GM19099 (cell line): ENCODE data around the gene MTMR3.

Experiments
- POLR2A ChIP-seq: IDR thresholded peaks from 3 replicates; pipeline ENCODE4 v1.6.1; 2011; ENCODE audit warnings: low read depth; ENCODE audit not compliant: insufficient read length; ENCODE audit errors: extremely low read depth

The MTMR3 gene

DNA sequence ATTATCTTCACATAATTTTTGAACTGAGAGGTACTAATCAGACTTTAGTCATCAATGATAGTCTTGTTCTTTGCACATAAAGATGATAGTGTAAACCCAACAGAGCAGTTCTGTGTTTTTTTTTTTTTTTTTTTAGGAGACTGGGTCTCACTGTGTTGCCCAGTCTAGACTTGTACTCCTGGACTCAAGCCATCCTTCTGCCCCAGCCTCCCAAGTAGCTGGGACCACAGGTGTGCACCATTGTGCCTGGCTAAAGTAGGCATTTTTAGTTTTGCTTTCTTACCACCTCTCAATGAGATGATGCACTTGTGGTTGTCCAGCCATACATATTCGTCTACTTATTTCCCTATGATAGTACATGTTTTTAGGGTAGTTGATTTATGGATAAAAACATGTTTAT lies 50.6 kb downstream of the MTMR3 start:
- no peak for TF ChIP-seq POLR2A

DNA sequence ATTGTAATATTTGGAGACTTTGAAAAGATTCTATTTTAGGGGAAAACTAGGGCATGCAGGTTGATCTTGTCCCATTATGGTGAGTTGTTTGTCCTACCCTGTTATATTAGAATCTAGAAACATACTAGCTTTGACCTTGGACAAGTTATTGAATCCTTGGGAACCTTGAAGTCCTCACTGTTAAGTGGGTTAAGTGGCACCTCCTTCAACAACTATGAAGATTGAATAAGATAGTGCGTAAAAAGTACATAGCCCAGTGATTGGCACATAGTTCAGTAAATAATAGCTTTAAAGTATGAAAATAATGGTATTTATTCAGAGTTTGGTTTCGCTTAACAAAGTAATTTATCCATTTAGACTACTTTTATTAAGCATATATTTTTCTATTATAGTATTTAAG lies 51.6 kb downstream of the MTMR3 start:
- no peak for TF ChIP-seq POLR2A

DNA sequence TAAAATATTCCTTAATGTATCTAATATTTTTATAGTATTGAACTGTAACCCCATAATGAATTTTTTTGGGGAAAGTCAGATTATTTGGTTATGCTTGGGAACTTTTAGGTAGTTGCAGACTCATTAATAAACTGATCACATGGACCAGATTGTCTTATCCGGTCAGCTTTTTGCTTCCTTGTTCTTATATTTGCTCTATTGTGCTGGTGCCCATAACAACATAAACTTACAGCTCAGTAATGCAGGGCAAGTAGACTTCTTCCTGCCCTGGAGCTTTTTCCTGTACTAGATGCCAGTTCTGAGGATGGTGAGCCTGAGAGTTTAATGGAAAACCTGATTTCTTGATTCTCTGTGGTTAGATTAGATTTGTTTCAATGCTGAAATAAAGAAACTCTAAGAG lies 53.2 kb downstream of the MTMR3 start:
- TF ChIP-seq POLR2A, result no peak

DNA sequence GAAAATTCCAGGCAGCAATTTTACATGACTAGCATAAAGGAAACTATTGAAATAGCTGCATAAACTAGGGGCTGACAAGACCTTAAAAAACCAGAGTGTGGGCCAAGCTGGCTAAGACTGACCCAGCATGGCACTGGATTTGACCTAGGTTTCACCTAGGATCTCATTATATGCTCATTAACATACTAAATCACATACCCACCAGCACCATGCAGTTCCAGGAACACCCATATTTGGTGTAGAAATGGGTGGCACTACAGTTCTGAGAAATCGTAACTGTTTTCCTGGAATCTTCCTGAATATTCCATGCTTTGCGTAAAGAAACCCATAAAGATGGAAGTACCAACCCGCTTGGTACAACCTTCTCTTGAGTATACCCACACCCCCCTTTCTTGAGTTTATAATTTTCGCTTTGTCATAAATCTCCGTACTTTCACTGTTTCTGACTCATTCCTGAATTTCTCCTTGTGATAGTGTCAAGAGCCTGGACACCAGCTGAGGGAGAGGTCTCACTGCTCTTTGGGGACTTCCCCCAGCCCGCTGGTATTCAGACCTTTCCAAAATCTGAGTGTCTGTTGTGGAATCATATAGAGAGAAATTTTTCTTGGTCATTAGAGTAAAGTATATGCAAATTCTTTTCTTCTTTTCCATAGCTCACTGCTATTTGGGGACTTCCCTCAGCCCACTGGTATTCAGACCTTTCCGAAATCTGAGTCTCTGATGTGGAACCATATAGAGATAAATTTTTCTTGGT lies 55.1 kb downstream of the MTMR3 start:
- no peak for TF ChIP-seq POLR2A

DNA sequence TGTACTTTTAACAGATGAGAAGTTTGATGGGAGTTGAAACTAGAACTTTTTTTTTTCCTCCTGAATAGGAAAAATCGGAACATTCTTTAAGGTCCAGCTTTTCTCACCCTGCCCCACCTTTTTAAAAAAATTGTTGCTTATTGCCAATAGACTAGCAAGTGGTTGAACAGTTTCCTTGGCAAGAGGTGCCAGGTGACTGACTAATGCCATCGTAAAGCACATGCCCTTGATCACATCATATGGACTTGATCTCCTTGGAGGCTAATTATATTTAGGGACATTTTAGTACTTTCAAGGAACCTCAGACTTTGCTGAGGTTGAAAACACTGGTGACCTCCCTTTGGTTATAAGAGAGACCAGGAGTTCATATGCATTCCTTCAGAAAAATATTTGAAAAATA lies 57.6 kb downstream of the MTMR3 start:
- no peak for TF ChIP-seq POLR2A

DNA sequence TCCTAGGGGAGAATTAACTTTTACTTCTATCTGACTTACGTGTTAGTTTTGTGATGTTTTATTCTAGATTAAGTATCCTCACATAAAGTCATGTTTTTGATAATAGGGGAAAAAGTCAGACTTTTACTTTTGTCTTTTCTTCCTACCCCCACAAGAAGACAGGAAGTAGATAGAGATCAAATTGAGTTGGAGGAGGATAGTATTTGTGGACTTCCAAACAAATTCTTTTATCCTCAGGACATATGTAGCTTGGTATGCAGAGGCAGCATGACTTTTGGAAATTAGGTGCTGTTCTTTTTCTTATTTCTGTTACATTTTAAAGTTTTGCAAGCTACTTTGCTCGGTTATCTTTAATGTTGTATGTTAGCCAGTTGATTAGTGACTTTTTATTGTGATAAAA lies 61.4 kb downstream of the MTMR3 start:
- TF ChIP-seq POLR2A, result no peak

DNA sequence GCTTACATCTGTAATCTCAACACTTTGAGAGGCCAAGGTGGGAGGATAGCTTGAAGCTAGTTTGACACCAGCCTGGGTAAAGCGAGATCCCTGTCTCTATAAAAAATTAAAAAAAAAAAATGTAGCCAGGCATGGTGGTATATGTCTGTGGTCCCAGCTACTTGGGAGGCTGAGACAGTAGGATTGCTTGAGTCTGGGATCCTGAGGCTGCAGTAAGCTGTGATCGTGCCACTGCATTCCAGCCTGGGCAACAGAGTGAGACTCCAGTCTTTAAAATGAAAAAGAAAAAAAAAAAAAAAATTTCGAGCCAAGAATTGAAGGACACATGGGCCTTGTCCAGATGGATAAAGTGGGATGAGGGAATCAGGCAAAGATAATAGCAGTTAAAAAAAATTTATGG lies 62.5 kb downstream of the MTMR3 start:
- TF ChIP-seq POLR2A, result no peak

DNA sequence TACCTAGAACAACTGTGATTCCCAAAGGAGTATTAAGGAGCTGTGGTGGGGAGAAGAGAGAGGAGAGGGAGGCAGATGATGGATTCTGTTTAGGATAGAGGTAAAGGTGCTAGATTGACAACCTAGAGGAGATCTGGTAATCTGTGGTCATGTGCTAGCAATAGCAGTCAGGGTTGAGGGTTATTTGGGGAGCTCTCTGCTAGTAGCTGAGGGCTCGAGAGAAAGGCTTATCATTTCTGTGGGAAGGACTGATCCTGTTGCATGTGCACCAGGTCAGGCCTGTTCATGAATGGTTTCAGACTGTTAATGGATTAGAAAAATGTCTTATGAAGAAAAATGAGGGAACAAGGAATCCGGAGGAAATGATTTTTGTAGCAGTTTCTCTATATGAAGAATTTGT lies 63.2 kb downstream of the MTMR3 start:
- no peak for TF ChIP-seq POLR2A

DNA sequence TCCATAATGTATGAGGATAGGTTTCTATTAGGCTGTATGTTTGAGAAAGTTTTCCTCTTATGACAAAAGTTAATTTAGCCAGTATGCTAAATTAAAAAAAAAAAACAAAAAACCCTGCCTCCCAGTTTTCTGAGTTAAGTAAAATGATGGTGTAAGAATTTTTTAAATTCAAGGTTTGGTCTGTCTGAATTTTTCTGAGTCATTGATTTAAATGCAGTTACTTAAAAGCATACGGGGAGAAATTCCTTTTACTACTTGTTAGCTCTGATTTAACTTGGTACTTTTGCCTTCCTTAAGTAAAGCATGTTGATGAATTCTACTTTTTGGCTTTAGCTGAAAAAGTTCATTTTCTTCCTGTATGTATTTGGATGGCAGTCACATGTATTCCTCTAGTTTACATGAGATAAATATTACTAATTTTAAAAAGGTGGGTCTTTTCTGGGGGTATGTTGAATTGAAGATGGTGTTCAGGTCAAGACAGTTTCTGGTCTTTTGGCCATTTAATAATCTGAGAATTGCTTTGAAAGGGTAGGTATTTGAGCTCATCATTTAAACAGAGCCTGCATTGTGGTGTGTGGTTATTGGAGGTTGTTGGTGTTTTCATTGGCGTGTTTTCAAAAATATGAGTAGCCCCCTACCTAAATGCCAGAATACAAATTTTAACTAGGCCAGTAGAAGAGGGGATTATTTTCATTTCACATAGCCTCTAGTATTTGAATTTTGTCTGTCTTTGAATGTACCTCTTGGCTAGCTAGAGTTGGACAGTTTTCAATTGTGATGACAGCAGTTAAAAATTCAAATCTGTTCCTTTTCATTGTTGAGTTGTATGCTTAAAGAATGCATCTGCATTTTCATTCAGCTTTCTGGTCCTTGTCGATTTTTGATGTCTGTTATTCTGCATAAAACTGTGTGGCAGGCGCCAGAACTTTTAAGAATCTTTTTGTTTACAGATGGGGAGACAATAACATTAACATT lies 64.7 kb downstream of the MTMR3 start:
- TF ChIP-seq POLR2A, result no peak

DNA sequence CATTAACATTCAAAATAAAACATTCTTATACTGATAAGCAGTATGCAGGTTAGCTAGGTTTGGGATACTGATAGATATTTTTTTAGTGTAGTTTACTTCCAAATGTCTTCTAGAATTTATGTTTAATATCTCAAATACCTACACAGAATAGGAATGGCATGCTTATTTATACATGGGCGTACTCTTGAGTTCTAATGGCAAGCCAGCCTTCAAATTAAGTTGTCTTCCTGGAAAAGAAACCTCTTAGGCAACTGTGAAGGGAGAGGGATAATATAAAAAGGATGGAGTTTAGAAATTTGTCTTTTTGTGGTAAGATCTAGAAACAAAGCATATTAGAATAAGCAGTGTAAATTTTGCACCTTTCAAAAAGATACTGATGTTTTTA lies 65.4 kb downstream of the MTMR3 start:
- no peak for TF ChIP-seq POLR2A

DNA sequence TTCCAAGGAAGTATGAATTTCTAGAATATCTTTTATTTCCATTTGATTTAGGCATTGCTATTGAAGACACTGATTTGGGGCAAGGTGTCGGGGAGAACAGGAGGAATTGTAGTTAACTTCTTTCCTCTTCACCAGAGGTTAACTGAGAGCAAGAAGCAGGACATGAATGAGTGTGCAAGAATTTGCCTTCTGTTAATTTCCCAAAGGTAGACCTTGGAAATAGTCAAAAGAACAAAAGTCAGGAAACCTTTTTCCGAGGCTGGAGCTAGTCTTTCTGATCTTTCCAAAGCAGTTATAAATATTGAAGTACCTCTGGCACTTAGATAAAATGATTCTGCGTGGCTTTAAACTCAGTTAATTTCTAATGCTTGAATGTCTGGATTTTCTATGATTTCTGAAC lies 66.9 kb downstream of the MTMR3 start:
- no peak for TF ChIP-seq POLR2A

DNA sequence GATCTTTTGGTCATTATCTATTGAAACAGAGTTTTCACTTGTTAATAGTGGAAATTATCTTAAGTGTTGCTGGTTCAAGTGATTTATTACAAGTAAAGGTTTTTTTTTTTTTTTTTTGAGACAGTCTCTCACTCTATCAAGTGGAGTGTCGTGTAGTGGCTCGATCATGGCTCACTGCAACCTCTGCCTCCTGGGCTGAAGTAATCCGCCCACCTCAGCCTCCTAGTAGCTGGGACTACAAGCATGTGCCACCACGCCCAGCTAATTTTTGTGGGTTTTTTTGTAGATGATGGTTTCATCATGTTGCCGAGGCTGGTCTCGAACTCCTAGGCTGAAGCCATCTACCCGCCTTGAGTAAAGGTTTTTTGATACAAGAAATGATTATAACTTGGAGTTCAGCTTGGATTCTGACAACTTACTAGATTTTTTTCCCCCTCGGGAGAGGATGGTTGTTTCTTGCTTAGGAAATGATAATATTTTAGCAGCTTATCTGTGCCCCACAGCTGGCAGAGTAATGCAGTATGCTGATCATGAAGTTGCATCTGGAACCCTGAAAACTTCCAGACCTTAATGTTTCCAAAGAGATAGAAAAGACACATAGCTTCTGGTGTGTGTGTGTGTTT lies 68.9 kb downstream of the MTMR3 start:
- no peak for TF ChIP-seq POLR2A

DNA sequence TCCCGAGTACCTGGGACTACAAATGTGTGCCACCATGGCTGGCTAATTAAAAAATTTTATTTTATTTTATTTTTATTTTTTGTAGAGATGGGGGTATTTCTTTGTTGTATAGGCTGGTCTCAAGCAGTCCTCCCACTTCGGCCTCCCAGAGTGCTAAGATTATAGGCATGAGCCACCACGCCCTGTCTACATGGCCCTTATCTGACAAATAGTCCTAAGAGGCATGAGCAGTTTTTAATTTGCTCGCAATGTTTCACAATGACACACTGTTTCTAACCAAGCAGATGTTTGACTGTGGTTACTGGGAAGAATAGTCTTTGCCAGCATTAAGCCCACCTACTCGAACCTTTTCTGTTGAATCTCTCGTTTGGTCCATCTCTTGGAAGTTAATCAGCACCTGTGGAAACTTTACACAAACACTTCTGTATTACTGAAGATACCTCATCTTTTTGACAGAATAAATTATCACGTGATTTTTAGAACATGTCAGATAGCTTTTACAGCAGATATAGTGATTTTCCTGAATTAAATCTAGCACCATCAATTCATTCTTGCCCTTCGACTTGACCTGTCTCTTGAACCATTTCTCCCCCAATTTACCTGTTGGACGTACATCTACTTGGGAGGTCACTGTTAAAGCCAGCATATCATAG lies 71.4 kb downstream of the MTMR3 start:
- no peak for TF ChIP-seq POLR2A

DNA sequence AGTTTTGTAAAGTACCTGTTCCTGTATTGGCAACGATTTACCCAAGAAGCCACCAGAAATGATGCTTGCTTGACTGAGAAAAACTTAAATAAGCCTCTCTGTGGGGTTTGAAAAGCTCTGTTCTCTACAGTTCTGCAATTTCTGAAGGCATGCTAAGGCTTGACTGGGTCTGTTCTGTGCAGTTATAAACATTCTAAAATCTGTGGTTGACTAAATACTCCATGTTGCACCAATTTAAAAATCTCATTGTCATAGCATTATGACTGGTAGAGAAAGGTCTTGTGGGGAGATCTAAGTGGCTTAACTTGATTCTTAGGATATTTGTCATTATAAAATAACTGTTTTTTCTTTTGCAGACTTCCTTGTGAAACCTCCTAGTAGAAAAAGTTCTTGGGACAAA lies 73.7 kb downstream of the MTMR3 start:
- TF ChIP-seq POLR2A, result no peak

DNA sequence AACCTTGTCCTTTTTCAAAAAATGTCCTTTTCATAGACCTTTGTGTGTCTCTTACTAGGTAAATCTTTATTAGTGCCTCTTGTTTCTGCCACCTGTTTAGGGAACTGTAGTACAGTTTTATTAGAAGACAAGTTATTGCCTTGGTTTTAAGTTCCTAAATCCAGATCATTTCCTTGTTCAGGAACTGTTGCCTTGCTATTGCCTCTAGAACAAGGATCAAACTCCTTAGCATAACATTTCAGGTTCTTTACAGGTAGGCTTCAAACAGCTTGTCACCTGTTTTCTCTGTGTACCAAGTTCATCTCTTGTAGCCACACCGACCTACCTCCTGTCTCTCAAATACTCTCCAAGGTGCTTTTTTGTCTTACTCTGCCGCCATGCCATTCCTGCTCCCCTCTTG lies 75.2 kb downstream of the MTMR3 start:
- TF ChIP-seq POLR2A, result no peak
